Limb (tissue), 2 donors: ENCODE data around the gene PRM1.

Experiments used
- DNase-seq, 2 donors: peaks; one replicate each; pipeline ENCODE4 v3.0.0-alpha.2; 2016; ENCODE audit errors: extremely low spot score in 2 of 2

PRM1 gene, protein sequence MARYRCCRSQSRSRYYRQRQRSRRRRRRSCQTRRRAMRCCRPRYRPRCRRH

DNA sequence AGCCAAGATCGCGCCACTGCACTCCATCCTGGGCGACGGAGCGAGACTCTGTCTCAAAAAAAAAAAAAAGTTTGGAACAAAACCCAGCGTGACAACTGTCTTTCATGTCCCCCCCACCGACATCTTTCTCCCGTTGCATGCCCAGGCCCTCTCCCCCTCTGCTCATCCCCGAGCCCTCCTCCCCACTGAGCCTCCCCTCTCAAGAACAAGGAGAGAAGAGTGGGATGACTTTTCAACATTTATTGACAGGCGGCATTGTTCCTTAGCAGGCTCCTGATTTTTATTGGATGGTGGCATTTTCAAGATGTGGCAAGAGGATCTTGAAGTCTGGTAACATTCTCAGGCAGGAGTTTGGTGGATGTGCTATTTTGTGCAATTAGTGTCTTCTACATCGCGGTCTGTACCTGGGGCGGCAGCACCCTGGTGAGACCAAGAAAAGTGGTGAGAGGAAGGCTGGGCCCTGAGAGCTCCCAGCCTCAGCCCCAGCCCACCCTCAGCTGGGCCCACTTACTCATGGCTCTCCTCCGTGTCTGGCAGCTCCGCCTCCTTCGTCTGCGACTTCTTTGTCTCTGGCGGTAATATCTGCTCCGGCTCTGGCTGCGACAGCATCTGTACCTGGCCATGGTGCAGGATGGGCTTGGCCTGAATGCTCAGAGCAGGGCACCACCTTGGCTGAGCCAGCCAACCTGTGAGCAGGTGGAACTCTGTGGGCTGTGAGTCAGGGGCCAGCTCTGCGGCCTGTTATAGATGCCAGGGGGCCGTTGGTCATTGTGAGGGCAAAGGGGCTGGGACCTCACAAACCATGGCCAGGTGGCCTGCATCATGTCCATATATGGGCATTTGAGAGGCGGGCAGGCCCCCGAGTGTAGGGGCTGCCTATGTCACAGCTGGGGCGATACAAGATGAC is at the start of gene PRM1:
Gene PRM1 (minus strand): TSS at position 715 of the 907 bp plus-strand sequence. CDS start 92 bp downstream, at position 623.
- no peak for DNase-seq

GRCh38 chr16:11330526-11331237 is 49.6 kb upstream of the PRM1 start:
- no peak for DNase-seq

DNA sequence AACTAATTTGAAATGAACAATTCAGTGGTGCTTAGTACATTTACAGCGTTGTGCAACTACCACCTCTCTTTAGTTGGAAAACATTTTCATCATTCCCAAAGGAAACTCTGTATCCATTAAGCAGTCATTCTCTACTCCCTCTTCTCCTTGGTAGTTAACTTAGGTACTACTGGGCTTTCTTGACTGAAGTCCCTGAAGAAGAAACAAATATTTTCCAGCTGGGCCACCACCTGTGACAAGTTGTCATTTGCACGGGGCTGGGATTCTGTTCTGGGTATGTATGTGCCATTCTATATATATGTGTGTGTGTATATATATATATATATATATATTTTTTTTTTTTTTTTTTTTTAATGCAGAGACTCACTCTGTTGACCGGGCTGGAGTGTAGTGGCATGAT is 48.8 kb upstream of the PRM1 start:
- DNase-seq: no peak

GRCh38 chr16:11329071-11329491 is 48.0 kb upstream of the PRM1 start:
- DNase-seq: no peak

DNA sequence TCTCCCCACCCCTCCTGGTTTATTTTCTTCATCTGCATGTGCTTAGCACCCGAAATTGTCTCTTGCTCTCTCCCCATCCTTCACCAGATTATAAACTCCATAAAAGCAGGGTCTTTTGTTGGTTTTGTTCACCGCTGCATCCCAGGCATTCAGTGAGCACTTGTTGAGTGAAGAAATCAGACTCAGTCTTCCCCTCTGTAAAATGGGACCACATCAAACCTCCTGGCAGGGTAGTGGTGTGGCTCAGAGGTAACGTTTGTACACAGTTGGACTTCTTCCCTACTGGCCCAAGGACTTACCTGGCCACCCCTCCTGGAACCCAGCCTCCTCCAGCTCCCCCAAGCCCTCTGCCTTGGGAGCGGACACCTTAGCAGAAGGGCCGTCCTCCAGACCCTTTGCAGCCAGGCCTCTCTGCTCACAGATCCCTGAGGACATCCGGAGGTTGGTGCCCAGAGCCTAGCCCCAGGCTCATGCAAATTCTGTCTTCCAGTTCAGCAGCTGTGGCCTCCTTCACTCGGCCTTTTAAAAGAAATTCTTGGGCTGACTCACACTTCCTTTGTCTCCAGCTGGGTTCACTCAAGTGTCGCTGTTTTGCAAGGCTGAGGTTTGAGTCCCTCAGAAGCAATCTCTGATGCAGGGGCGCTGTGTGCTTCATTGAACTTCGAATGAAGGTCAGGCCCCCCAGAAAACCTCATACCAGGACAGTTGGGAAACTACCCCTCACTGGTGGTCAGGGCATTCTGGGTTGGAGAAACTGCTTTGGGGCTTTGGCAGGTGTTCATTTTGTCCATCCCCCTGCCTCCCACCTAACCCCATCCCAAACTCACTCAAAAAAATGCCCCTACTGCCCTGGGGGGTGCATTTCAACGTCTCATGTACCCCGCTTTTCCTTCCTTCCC is 47.3 kb upstream of the PRM1 start:
- peak; percentile 48 to 68 for DNase-seq

GRCh38 chr16:11327277-11328171 is 46.4 kb upstream of the PRM1 start:
- no peak for DNase-seq

- no peak for DNase-seq
Measured at GRCh38 chr16:11326737-11327276, 45.7 kb upstream of the PRM1 start.

DNA sequence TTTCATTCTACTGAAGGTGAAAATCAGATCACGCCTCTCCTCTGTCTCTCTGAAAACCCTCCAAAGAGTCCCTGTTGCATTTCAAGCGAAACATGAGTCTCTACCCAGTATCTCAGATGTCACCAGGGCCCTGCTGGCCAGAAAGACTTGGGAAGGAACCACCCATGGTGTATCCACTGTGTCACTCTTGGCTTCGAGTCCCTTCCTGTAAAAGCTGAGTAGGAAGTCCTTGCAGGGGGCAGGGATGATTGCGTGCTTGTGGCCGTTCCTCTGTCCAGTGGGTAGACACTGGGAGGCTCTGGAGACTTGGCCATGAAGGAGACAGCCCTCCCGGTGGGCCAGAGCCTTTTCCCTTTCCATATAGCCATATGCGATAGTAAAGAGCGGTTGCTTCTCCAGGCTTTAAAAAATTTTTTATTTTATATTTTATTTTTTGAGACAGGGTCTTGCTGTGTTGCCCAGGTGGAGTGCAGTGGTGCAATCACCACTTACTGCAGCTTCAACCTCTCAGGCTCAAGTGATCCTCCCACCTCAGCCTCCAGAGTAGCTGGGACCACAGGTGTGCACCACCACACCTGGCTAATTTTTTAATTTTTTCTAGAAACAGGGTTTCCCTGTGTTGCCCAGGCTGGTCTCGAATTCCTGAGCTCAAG is 45.1 kb upstream of the PRM1 start:
- DNase-seq: no peak

DNA sequence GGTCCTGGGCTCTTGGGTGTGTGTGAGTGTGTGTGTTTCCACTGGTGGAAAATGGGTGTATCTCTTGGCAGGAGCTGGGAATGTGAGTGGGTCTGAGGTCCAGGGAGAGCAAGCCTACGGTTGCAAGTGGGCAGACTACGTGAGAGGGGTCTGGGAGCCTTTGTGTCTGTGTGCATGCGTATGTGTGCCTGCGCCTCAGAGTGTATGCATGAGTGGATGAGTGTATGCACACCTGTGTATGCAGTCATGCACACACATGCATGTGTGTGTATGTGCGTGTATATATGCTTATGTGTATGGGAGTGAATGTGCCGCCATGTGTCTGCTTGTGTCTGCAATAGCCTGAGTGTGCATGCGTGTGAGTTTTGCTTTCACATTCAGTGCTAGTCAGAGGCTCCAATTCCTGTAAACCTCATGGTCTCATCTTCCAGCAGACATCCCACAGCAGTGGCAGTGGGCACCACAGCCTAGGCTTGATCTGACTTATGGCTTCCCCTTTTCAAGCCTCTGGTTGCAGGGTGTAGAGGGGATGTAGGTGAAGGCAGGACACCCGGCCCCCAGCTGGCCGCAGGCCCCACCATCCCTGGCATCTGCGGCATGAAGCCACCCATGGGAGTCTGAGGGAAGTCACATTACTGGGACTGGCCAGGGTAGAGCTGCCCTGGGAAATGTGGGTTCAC is 44.4 kb upstream of the PRM1 start:
- no peak for DNase-seq

GRCh38 chr16:11323551-11324336 is 42.6 kb upstream of the PRM1 start:
- DNase-seq: no peak

GRCh38 chr16:11322823-11323222 is 41.7 kb upstream of the PRM1 start:
- no peak for DNase-seq

GRCh38 chr16:11321662-11322061 is 40.5 kb upstream of the PRM1 start:
- DNase-seq: no peak

DNA sequence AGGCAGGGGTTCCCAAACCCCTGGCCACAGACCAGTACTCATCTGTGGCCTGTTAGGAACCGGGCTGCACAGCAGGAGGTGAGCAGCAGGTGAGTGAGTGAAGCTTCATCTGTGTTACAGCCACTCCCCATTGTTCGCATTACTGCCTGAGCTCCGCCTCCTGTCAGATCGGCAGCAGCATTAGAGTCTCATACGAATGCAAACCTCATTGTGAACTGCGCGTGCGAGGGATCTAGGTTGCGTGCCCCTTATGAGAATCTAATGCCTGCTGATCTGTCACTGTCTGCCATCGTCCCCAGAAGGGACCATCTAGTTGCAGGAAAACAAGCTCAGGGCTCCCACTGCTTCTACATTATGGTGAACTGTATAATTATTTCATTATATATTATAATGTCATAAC is 39.0 kb upstream of the PRM1 start:
- DNase-seq: no peak

- DNase-seq: no peak
Measured at GRCh38 chr16:11319529-11320146, 38.5 kb upstream of the PRM1 start.

- DNase-seq: no peak
Measured at GRCh38 chr16:11318817-11319216, 37.7 kb upstream of the PRM1 start.

GRCh38 chr16:11316331-11317015 is 35.3 kb upstream of the PRM1 start:
- no peak for DNase-seq

DNA sequence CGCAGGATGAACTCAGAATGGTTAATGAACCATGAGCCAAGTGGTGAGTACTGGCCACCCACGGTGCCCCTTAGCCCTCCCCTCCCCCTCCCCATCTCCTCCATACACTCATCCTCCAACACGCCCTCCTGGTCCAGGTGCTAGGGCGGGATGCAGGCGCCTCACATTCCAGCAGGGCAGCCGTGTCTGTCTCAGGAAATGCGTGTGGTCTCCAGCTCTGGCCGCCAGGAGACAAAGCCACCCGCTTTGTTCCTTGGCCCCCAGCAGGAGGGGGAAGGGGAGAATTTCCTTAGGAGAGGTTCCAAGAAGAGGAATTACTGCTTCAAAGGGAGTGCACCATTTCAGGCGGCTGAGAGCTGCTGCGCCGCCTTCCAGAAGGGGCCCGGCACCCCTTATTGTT is 34.4 kb upstream of the PRM1 start:
- peak; percentile 48 to 70 for DNase-seq
